B cell (primary cell): ENCODE results near the gene COG6. TPM values are rescaled to one million over a fixed set of nuclear protein-coding genes. Genes with fewer than 3 reads are reported as not detected.
A peak's percentile ranks its signal among the peaks of the same experiment; 100 is the strongest.

ENCODE experiments used
- ATAC-seq: fragments of 200-7000 bp; cut with Tn5 transposase; one replicate; pipeline ENCODE4 v1.10.0; 2021; ENCODE audit warnings: low read depth, mild to moderate bottlenecking, moderate number of reproducible peaks, moderate library complexity
- CTCF ChIA-PET: fragments of 350-600 bp; sonication (Branson Sonifier 250); formaldehyde crosslinking; loops from one replicate; lab custom pipeline; 2021; ENCODE audit warnings: antibody characterized with exemption, inconsistent platforms; lab: Charles Lee
- POLR2A ChIA-PET: fragments of 350-600 bp; sonication (Branson Sonifier 250); formaldehyde crosslinking; loops from one replicate; lab custom pipeline; 2021; ENCODE audit warnings: antibody characterized with exemption; lab: Charles Lee
- DNase-seq: peaks from one replicate; pipeline ENCODE4 v3.0.0; 2013
- H2AFZ ChIP-seq: 2 replicates; pipeline ENCODE4 v1.6.1; 2012; ENCODE audit warnings: mild to moderate bottlenecking, low read depth, low read length; ENCODE audit not compliant: insufficient read depth, poor library complexity, severe bottlenecking
- H3K27ac ChIP-seq, 2 donors: 1 replicate in 1 of 2; 2 replicates in 1 of 2; pipeline ENCODE4 v1.5.1; 2012 to 2013; ENCODE audit warnings: low read length in 2 of 2, mild to moderate bottlenecking in 2 of 2, moderate library complexity in 1 of 2
- H3K27me3 ChIP-seq, 4 experiments: fragments of 200-600 bp in 1 of 4; sonication (generic) in 1 of 4; replicated peaks in 1 of 4; 1 replicate in 2 of 4; 2 replicates in 2 of 4; pipeline versions ENCODE4 v1.6.1 to v1.7.0; 2013 to 2016; ENCODE audit warnings: low read length in 3 of 4, mild to moderate bottlenecking in 2 of 4, mixed read lengths in 1 of 4, moderate library complexity in 1 of 4; ENCODE audit not compliant: insufficient read depth in 4 of 4, control insufficient read depth in 3 of 4; ENCODE audit errors: control extremely low read depth in 1 of 4
- H3K36me3 ChIP-seq, 2 experiments: replicated peaks in 1 of 2; 1 replicate in 1 of 2; 2 replicates in 1 of 2; pipeline versions ENCODE4 v1.6.1 to v1.7.1; 2013; ENCODE audit warnings: low read length in 1 of 2; ENCODE audit not compliant: insufficient read depth in 2 of 2, control insufficient read depth in 1 of 2; ENCODE audit errors: control extremely low read depth in 1 of 2, extremely low read depth in 1 of 2
- H3K4me1 ChIP-seq, 2 donors: fragments of 200-600 bp in 1 of 2; sonication (generic) in 1 of 2; 1 replicate in 1 of 2; 2 replicates in 1 of 2; pipeline versions ENCODE4 v1.5.1 to v1.6.1; 2013 to 2017; ENCODE audit warnings: low read length in 2 of 2; ENCODE audit not compliant: control insufficient read depth in 2 of 2, insufficient read depth in 2 of 2
- H3K4me2 ChIP-seq: replicated peaks from 2 replicates; pipeline ENCODE3; 2012; ENCODE audit warnings: mild to moderate bottlenecking, low read depth, low read length; ENCODE audit not compliant: poor library complexity, severe bottlenecking
- H3K4me3 ChIP-seq, 5 experiments: fragments of 200-600 bp in 1 of 5; sonication (generic) in 1 of 5; 1 replicate in 3 of 5; 2 replicates in 2 of 5; pipeline versions ENCODE4 v1.5.1 to v1.7.0; 2011 to 2016; ENCODE audit warnings: low read length in 4 of 5, mild to moderate bottlenecking in 4 of 5, low read depth in 2 of 5, control low read depth in 1 of 5, moderate library complexity in 1 of 5; ENCODE audit not compliant: insufficient read depth in 1 of 5; ENCODE audit errors: control extremely low read depth in 1 of 5, extremely low read depth in 1 of 5
- H3K79me2 ChIP-seq: fragments of 200-600 bp; sonication (generic); one replicate; pipeline ENCODE4 v1.6.0; 2016; ENCODE audit warnings: low read length; ENCODE audit not compliant: control insufficient read depth, insufficient read depth
- H3K9ac ChIP-seq: fragments of 200-600 bp; sonication (generic); 2 replicates; pipeline ENCODE4 v1.6.1; 2017; ENCODE audit warnings: mild to moderate bottlenecking, low read length, moderate library complexity
- H3K9me3 ChIP-seq, 3 donors: one replicate each; pipeline versions ENCODE4 v1.6.1 to v1.7.1; 2013; ENCODE audit warnings: low read length in 2 of 3; ENCODE audit not compliant: control insufficient read depth in 2 of 3, insufficient read depth in 1 of 3; ENCODE audit errors: control extremely low read depth in 1 of 3
- H4K20me1 ChIP-seq: 2 replicates; pipeline ENCODE4 v1.6.0; 2012; ENCODE audit warnings: mild to moderate bottlenecking, low read length; ENCODE audit not compliant: insufficient read depth, control insufficient read depth, poor library complexity, severe bottlenecking
- H3K27ac Mint-ChIP-seq: one replicate; pipeline ENCODE4 v1.8.0; 2021; ENCODE audit warnings: mixed read lengths
- H3K27me3 Mint-ChIP-seq: one replicate; pipeline ENCODE4 v1.8.0; 2021; ENCODE audit warnings: mixed read lengths
- H3K4me1 Mint-ChIP-seq: one replicate; pipeline ENCODE4 v1.8.0; 2021; ENCODE audit warnings: mixed read lengths
- H3K4me3 Mint-ChIP-seq: one replicate; pipeline ENCODE4 v1.8.0; 2021; ENCODE audit warnings: mixed read lengths
- H3K9me3 Mint-ChIP-seq: one replicate; pipeline ENCODE4 v1.8.0; 2022; ENCODE audit warnings: mixed read lengths; ENCODE audit not compliant: insufficient read depth
- EZH2 ChIP-seq: IDR thresholded peaks from 2 replicates; pipeline ENCODE4 v1.6.1; 2012; ENCODE audit warnings: borderline replicate concordance, low read depth, mild to moderate bottlenecking, moderate library complexity, low read length; ENCODE audit not compliant: insufficient read depth, poor library complexity, severe bottlenecking
- WGBS: methylation state at CpG from one replicate; pipeline ENCODE4 v1.1.5; 2013; ENCODE audit warnings: missing lambda C conversion rate; ENCODE audit not compliant: insufficient coverage; 5-methylcytosine and 5-hydroxymethylcytosine counted together
- intact Hi-C: fragments of 100-400 bp; cut with micrococcal nuclease; formaldehyde crosslinking; loops from one replicate; pipeline ENCODE4 v1.10.0; 2022
- polyA plus RNA-seq: library from polyadenylated mRNA; depleted of rRNA; stranded (reverse); fragments of >200 nt; gene quantifications from 2 replicates; pipeline ENCODE4 v1.2.3, GENCODE V29; 2012
- total RNA-seq, 2 donors: library from RNA; stranded (reverse); fragments of 120-200 nt in 1 of 2; gene quantifications; 1 replicate in 1 of 2; 2 replicates in 1 of 2; pipeline versions ENCODE4 v1.2.3 to v1.2.4, GENCODE V29; 2013 to 2022
- TF ChIP-seq, protein P1 (sequence below): fragments of 200-600 bp; IDR thresholded peaks from one replicate; pipeline ENCODE4 v1.8.0; 2022; ENCODE audit warnings: antibody characterized with exemption, mild to moderate bottlenecking

Gene COG6
- total and polyA plus RNA-seq, 2 donors (not counting 1 experiment from before 2014, with no cell fraction given) = 7.7 to 49.9 TPM

DNA sequence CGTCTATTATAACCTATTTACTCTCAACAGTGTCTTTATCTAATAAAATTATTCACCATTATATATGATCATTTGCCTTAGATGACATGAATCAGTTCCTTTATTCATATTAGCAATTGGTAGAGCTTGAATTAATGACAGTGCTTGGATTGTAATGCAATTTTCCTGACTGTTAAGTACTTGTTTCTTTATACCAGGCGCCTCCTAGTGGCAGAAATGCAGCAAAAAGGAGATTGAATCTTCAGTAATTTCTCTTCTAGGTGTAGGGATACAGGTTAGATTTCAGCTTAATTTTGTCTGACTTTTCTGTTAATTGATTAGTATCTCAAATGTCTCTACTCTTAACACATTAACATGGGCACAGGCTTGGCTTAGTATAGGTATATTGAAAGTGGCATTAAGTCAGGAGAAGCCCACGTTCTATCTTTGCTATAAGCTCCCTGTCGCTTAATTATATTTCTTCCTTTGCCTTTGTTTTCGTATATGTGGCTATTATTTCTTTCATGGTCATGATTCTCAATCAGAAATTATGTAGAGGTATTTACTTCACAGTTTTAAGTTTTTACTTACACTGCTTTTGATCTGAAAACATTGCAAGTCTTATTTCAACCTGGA lies 43.3 kb upstream of the COG6 start:
- CTCF ChIA-PET = interaction anchor here (0.7 to 2.7 kb wide), 25 partner anchors 8 to 1276 kb away, joined by 3 to 14 read pairs (median 4); no protein-coding TSS in a partner anchor
- DNase-seq = peak; percentile 71

More for the DNA sequence above, 43.3 kb upstream of the COG6 start:
- no peak overlapping the region for H3K4me3 Mint-ChIP-seq
- Histone ChIP-seq H4K20me1 (no peaks in the 10 kb centered on the region), H3K4me3 (no peak overlapping the region), H3K4me2 (no peak overlapping the region), H2AFZ (no peak overlapping the region), H3K9me3 (no peaks in the 10 kb centered on the region), H3K9ac (no peak overlapping the region), H3K4me1 (no peaks in the 10 kb centered on the region), H3K27ac (no peak overlapping the region), H3K36me3 (no peaks in the 10 kb centered on the region), H3K27me3 (no peaks in the 10 kb centered on the region), H3K79me2 (no peaks in the 10 kb centered on the region)
- ATAC-seq = no peak
- intact Hi-C loops = loop anchor here (5.0 to 10.0 kb wide), 2 partner anchors 195 to 467 kb away; no protein-coding TSS in a partner anchor
- TF ChIP-seq, protein P1, sequence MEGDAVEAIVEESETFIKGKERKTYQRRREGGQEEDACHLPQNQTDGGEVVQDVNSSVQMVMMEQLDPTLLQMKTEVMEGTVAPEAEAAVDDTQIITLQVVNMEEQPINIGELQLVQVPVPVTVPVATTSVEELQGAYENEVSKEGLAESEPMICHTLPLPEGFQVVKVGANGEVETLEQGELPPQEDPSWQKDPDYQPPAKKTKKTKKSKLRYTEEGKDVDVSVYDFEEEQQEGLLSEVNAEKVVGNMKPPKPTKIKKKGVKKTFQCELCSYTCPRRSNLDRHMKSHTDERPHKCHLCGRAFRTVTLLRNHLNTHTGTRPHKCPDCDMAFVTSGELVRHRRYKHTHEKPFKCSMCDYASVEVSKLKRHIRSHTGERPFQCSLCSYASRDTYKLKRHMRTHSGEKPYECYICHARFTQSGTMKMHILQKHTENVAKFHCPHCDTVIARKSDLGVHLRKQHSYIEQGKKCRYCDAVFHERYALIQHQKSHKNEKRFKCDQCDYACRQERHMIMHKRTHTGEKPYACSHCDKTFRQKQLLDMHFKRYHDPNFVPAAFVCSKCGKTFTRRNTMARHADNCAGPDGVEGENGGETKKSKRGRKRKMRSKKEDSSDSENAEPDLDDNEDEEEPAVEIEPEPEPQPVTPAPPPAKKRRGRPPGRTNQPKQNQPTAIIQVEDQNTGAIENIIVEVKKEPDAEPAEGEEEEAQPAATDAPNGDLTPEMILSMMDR = peak; percentile 97
- no peak for TF ChIP-seq EZH2
- POLR2A ChIA-PET = no interaction called here
- peaks cover 13% of the 10 kb centered on the region for H3K27me3 Mint-ChIP-seq
- no peak overlapping the region for H3K27ac Mint-ChIP-seq
- no CpG with 5 or more reads among the region's 5 CpGs for WGBS
- no peaks in the 10 kb centered on the region for H3K4me1 Mint-ChIP-seq
- no peaks in the 10 kb centered on the region for H3K9me3 Mint-ChIP-seq
